MM.1S (cell line): ENCODE measurements around the gene LPIN1.

Experiments
- EZH2 ChIP-seq: fragments of 300-600 bp; sonication (generic); optimal IDR thresholded peaks from 2 replicates; pipeline ENCODE3; 2017; ENCODE audit warnings: low read depth, mild to moderate bottlenecking, antibody characterized with exemption, low read length, mixed read lengths
- TF ChIP-seq, protein P1 (sequence below): fragments of 300-600 bp; sonication (generic); IDR thresholded peaks from 2 replicates; pipeline ENCODE4 v1.5.1; 2016; ENCODE audit warnings: antibody characterized with exemption, low read length, mixed read lengths

DNA sequence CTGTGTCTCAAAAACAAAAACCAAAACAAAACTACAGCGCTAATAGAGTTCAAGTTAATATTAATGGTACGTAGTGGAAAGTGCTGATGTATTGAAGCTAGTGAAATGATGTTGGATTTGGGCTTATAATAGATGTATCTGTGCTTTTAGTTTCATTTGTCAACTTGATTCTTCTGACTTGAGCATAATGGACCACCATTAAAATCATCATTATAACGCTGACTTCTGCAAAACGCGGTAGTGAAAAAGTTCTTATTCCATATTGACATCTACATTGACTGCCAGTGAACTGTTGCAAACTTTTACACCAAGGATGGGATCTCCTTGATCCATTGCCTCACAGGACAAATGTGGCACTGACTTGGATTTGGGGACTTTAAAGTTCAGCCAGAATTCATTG, 85.0 kb downstream of the LPIN1 start:
- TF ChIP-seq, protein P1, sequence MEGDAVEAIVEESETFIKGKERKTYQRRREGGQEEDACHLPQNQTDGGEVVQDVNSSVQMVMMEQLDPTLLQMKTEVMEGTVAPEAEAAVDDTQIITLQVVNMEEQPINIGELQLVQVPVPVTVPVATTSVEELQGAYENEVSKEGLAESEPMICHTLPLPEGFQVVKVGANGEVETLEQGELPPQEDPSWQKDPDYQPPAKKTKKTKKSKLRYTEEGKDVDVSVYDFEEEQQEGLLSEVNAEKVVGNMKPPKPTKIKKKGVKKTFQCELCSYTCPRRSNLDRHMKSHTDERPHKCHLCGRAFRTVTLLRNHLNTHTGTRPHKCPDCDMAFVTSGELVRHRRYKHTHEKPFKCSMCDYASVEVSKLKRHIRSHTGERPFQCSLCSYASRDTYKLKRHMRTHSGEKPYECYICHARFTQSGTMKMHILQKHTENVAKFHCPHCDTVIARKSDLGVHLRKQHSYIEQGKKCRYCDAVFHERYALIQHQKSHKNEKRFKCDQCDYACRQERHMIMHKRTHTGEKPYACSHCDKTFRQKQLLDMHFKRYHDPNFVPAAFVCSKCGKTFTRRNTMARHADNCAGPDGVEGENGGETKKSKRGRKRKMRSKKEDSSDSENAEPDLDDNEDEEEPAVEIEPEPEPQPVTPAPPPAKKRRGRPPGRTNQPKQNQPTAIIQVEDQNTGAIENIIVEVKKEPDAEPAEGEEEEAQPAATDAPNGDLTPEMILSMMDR: no peak
- TF ChIP-seq EZH2: no peak
